Breast epithelium (tissue), 3 donors: Measurements from ENCODE around the gene ARHGAP20.

Experiments
- POLR2A ChIP-seq: fragments of 450-650 bp; IDR thresholded peaks from one replicate; pipeline ENCODE4 v1.6.1; 2016; ENCODE audit warnings: antibody characterized with exemption, mild to moderate bottlenecking, moderate library complexity
- POLR2AphosphoS5 ChIP-seq, 3 donors: sonication (generic); formaldehyde crosslinking; IDR thresholded peaks; one replicate each; pipeline ENCODE4 v1.6.1; 2017; ENCODE audit warnings: antibody characterized with exemption in 3 of 3
- TF ChIP-seq, protein P1 (sequence below), 3 donors: fragments of 450-650 bp; IDR thresholded peaks; one replicate each; pipeline ENCODE4 v1.5.1; 2016 to 2017; ENCODE audit warnings: antibody characterized with exemption in 3 of 3, mild to moderate bottlenecking in 3 of 3, moderate library complexity in 3 of 3

GRCh38 chr11:110571081-110571720, 141.0 kb downstream of the ARHGAP20 start:
- TF ChIP-seq POLR2AphosphoS5 (IDR thresholded peaks at IDR 0.05): no peak
- TF ChIP-seq, protein P1, sequence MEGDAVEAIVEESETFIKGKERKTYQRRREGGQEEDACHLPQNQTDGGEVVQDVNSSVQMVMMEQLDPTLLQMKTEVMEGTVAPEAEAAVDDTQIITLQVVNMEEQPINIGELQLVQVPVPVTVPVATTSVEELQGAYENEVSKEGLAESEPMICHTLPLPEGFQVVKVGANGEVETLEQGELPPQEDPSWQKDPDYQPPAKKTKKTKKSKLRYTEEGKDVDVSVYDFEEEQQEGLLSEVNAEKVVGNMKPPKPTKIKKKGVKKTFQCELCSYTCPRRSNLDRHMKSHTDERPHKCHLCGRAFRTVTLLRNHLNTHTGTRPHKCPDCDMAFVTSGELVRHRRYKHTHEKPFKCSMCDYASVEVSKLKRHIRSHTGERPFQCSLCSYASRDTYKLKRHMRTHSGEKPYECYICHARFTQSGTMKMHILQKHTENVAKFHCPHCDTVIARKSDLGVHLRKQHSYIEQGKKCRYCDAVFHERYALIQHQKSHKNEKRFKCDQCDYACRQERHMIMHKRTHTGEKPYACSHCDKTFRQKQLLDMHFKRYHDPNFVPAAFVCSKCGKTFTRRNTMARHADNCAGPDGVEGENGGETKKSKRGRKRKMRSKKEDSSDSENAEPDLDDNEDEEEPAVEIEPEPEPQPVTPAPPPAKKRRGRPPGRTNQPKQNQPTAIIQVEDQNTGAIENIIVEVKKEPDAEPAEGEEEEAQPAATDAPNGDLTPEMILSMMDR (IDR thresholded peaks at IDR 0.05): no peak
- TF ChIP-seq POLR2A: no peak
